BLaER1 treated with 17β-estradiol and CSF1 and Interleukin-3, amounts not matched to agents 10 nM and 100 nM (cell line): Measurements from ENCODE around the gene BCL7B.

ENCODE experiments used
- H3K27ac ChIP-seq, 11 experiments: shearing (Covaris generic); formaldehyde crosslinking; 2 replicates each; pipeline ENCODE4 v1.8.1; 2022
- H3K27me3 ChIP-seq, 11 experiments: shearing (Covaris generic); formaldehyde crosslinking; 2 replicates each; pipeline ENCODE4 v1.8.1; 2022
- H3K36me3 ChIP-seq, 11 experiments: shearing (Covaris generic); formaldehyde crosslinking; 2 replicates each; pipeline ENCODE4 v1.8.1; 2022
- H3K4me1 ChIP-seq, 10 experiments: shearing (Covaris generic); formaldehyde crosslinking; 2 replicates each; pipeline ENCODE4 v1.8.1; 2022
- H3K4me2 ChIP-seq, 11 experiments: shearing (Covaris generic); formaldehyde crosslinking; 2 replicates each; pipeline ENCODE4 v1.8.1; 2022
- H3K4me3 ChIP-seq, 10 experiments: shearing (Covaris generic); formaldehyde crosslinking; 2 replicates each; pipeline ENCODE4 v1.8.1; 2022
- H3K9ac ChIP-seq, 11 experiments: shearing (Covaris generic); formaldehyde crosslinking; 2 replicates each; pipeline ENCODE4 v1.8.1; 2022
- H3K9me3 ChIP-seq, 11 experiments: shearing (Covaris generic); formaldehyde crosslinking; replicated peaks in 1 of 11; 2 replicates each; pipeline ENCODE4 v1.8.1; 2022
- H4K20me1 ChIP-seq, 11 experiments: shearing (Covaris generic); formaldehyde crosslinking; 2 replicates each; pipeline ENCODE4 v1.8.1; 2022
- Cebpa-rat ChIP-seq, 11 experiments: shearing (Covaris generic); IDR thresholded peaks; 2 replicates each; pipeline ENCODE4 v1.8.1; 2022

The BCL7B gene

GRCh38 chr7:73521636-73522104 is 35.8 kb downstream of the BCL7B start:
- Histone ChIP-seq H4K20me1 (peaks cover 38 to 51% (median 44%) of the 10 kb centered on the region in 11 experiments; a peak in 21 of 22 replicates), H3K27me3 (no peaks in the 10 kb centered on the region), H3K9ac (peak overlapping the region; percentile 90 to 99 (median 98)), H3K36me3 (peaks cover 10 to 37% (median 31%) of the 10 kb centered on the region in 11 experiments), H3K27ac (peak overlapping the region; percentile 78 to 98 (median 97)), H3K4me3 (peak overlapping the region; percentile 82 to 98 (median 96)), H3K9me3 (no peaks in the 10 kb centered on the region), H3K4me2 (peak overlapping the region; percentile 85 to 97 (median 92)), H3K4me1 (peaks cover 72 to 78% (median 73%) of the 10 kb centered on the region in 10 experiments)
- no peak for TF ChIP-seq Cebpa-rat (IDR thresholded peaks at IDR 0.05)

GRCh38 chr7:73520673-73521635 is 36.5 kb downstream of the BCL7B start:
- Histone ChIP-seq H4K20me1 (peaks cover 41 to 58% (median 52%) of the 10 kb centered on the region in 11 experiments; a peak in 21 of 22 replicates), H3K4me2 (peak overlapping the region; percentile 85 to 97 (median 92))

GRCh38 chr7:73519867-73520672 is 37.4 kb downstream of the BCL7B start:
- H3K9me3 ChIP-seq: no peaks in the 10 kb centered on the region
- H3K27me3 ChIP-seq: no peaks in the 10 kb centered on the region
- no peak for TF ChIP-seq Cebpa-rat (IDR thresholded peaks at IDR 0.05)
- H3K4me1 ChIP-seq: peaks cover 56 to 71% (median 62%) of the 10 kb centered on the region in 10 experiments
- peak overlapping the region; percentile 82 to 98 (median 96) for H3K4me3 ChIP-seq
- peak overlapping the region in 10 of 11 experiments; percentile 82 to 98 (median 98); a peak in 19 of 22 replicates for H3K27ac ChIP-seq
- H4K20me1 ChIP-seq: peaks cover 50 to 67% (median 60%) of the 10 kb centered on the region in 11 experiments; a peak in 21 of 22 replicates
- peak overlapping the region; percentile 90 to 99 (median 98) for H3K9ac ChIP-seq
- H3K36me3 ChIP-seq: peaks cover 26 to 53% (median 47%) of the 10 kb centered on the region in 11 experiments
- peak overlapping the region; percentile 85 to 97 (median 92) for H3K4me2 ChIP-seq

More at GRCh38 chr7:73520673-73521635, 36.5 kb downstream of the BCL7B start:
- Histone ChIP-seq H3K27me3 (no peaks in the 10 kb centered on the region), H3K9me3 (no peaks in the 10 kb centered on the region), H3K4me1 (peaks cover 65 to 75% (median 70%) of the 10 kb centered on the region in 10 experiments), H3K4me3 (peak overlapping the region; percentile 82 to 98 (median 96)), H3K9ac (peak overlapping the region; percentile 90 to 99 (median 98)), H3K36me3 (peaks cover 18 to 45% (median 38%) of the 10 kb centered on the region in 11 experiments), H3K27ac (peak overlapping the region; percentile 78 to 98 (median 97))
- no peak for TF ChIP-seq Cebpa-rat (IDR thresholded peaks at IDR 0.05)

- Histone ChIP-seq H3K4me3 (peak overlapping the region in 3 of 10 experiments; percentile 2 to 98 (median 96); a peak in 7 of 20 replicates), H3K4me2 (peak overlapping the region; percentile 85 to 97 (median 92)), H3K9me3 (no peaks in the 10 kb centered on the region), H3K27me3 (no peaks in the 10 kb centered on the region), H3K27ac (no peak overlapping the region), H4K20me1 (peaks cover 66 to 83% (median 76%) of the 10 kb centered on the region in 11 experiments; a peak in 21 of 22 replicates), H3K4me1 (peaks cover 40 to 55% (median 46%) of the 10 kb centered on the region in 10 experiments), H3K9ac (peak overlapping the region in 4 of 11 experiments; percentile 19 to 91 (median 40); a peak in 5 of 22 replicates), H3K36me3 (peaks cover 41 to 69% (median 63%) of the 10 kb centered on the region in 11 experiments)
- no peak for TF ChIP-seq Cebpa-rat (IDR thresholded peaks at IDR 0.05)
These were observed 39.0 kb downstream of the BCL7B start for GRCh38 chr7:73518470-73518869.

- TF ChIP-seq Cebpa-rat (IDR thresholded peaks at IDR 0.05): no peak
- no peaks in the 10 kb centered on the region for H3K9me3 ChIP-seq
- peaks cover 32 to 47% (median 38%) of the 10 kb centered on the region in 10 experiments for H3K4me1 ChIP-seq
- peaks cover 76 to 93% (median 87%) of the 10 kb centered on the region in 11 experiments; a peak in 21 of 22 replicates for H4K20me1 ChIP-seq
- H3K27me3 ChIP-seq: no peaks in the 10 kb centered on the region
- no peak overlapping the region for H3K4me3 ChIP-seq
- peak overlapping the region in 2 of 11 experiments; percentile 25 to 33; a peak in 3 of 22 replicates for H3K27ac ChIP-seq
- H3K36me3 ChIP-seq: peaks cover 51 to 80% (median 74%) of the 10 kb centered on the region in 11 experiments
- peak overlapping the region in 9 of 11 experiments; percentile 15 to 40 (median 33); a peak in 15 of 22 replicates for H3K4me2 ChIP-seq
- H3K9ac ChIP-seq: peak overlapping the region in 1 of 11 experiments; percentile 45; a peak in 1 of 22 replicates
These were observed 40.1 kb downstream of the BCL7B start for GRCh38 chr7:73517241-73517995.

GRCh38 chr7:73515178-73515577 is 42.3 kb downstream of the BCL7B start:
- no peak for TF ChIP-seq Cebpa-rat (IDR thresholded peaks at IDR 0.05)
- no peaks in the 10 kb centered on the region for H3K27me3 ChIP-seq
- no peaks in the 10 kb centered on the region for H3K9me3 ChIP-seq
- H3K27ac ChIP-seq: no peak overlapping the region
- H3K4me1 ChIP-seq: peaks cover 29 to 43% (median 35%) of the 10 kb centered on the region in 10 experiments
- no peak overlapping the region for H3K4me2 ChIP-seq
- 0 out of 22 replicates have a peak overlapping the region, but pooled peaks of 1 of the 11 experiments have one; percentile 2 for H3K9ac ChIP-seq
- peaks cover 95 to 100% (median 100%) of the 10 kb centered on the region in 11 experiments; a peak in 21 of 22 replicates for H4K20me1 ChIP-seq
- H3K4me3 ChIP-seq: no peak overlapping the region
- peaks cover 69 to 100% (median 94%) of the 10 kb centered on the region in 11 experiments for H3K36me3 ChIP-seq

GRCh38 chr7:73512018-73512780 is 45.3 kb downstream of the BCL7B start:
- H3K27me3 ChIP-seq: no peaks in the 10 kb centered on the region
- H3K4me2 ChIP-seq: no peak overlapping the region
- peaks cover 76 to 100% (median 100%) of the 10 kb centered on the region in 11 experiments; a peak in 21 of 22 replicates for H4K20me1 ChIP-seq
- peaks cover 2 to 15% (median 9%) of the 10 kb centered on the region in 10 experiments; a peak in 18 of 20 replicates for H3K4me1 ChIP-seq
- no peak overlapping the region for H3K27ac ChIP-seq
- no peaks in the 10 kb centered on the region for H3K9me3 ChIP-seq
- H3K9ac ChIP-seq: peak overlapping the region in 1 of 11 experiments; percentile 6; a peak in 1 of 22 replicates
- no peak overlapping the region for H3K4me3 ChIP-seq
- TF ChIP-seq Cebpa-rat (IDR thresholded peaks at IDR 0.05): no peak
- peaks cover 94 to 100% (median 100%) of the 10 kb centered on the region in 11 experiments for H3K36me3 ChIP-seq
